ENCODE data around the gene PGBD5. TPM values are rescaled to one million over a fixed set of nuclear protein-coding genes. Genes with fewer than 3 reads are reported as not detected.

PGBD5 gene
- total and polyA plus RNA-seq, 2 donors (not counting 1 experiment from before 2014, with no cell fraction given): 0.10 to 0.17 TPM

- DNase-seq (ENCODE audit: low read depth in 2 of 2): no peak
- no peak overlapping the region for H2AFZ ChIP-seq (ENCODE audit: low read length)
- H3K9ac ChIP-seq (ENCODE audit: insufficient read depth, low read length): no peak overlapping the region
- H3K4me1 ChIP-seq (ENCODE audit: control insufficient read depth, extremely low read depth, insufficient read depth, low read length): no peaks in the 10 kb centered on the region
- TF ChIP-seq CTCF (conservative IDR thresholded peaks at IDR 0.05 in 1 of 2, IDR thresholded peaks at IDR 0.05 in 1 of 2; ENCODE audit: low read depth in 1 of 2, low read length in 2 of 2) (no peak), EZH2 (IDR thresholded peaks at IDR 0.05; ENCODE audit: low read length, missing control alignments) (no peak)
- no peak overlapping the region for H3K4me3 ChIP-seq (replicated peaks in 1 of 4; ENCODE audit: control extremely low read depth in 1 of 4, insufficient read depth in 1 of 4, low read depth in 3 of 4, low read length in 4 of 4)
- no peaks in the 10 kb centered on the region for H3K9me3 ChIP-seq (ENCODE audit: control insufficient read depth, insufficient read depth, low read depth, low read length)
- H4K20me1 ChIP-seq (ENCODE audit: control insufficient read depth, extremely low read depth, insufficient read depth, low read length): no peaks in the 10 kb centered on the region
- no peaks in the 10 kb centered on the region for H3K36me3 ChIP-seq (ENCODE audit: control insufficient read depth, insufficient read depth, low read length)
- H3K79me2 ChIP-seq (ENCODE audit: control insufficient read depth, insufficient read depth, low read length): no peaks in the 10 kb centered on the region
- no peaks in the 10 kb centered on the region for H3K27me3 ChIP-seq (ENCODE audit: control insufficient read depth, insufficient read depth, low read length)
- H3K27ac ChIP-seq (ENCODE audit: insufficient read depth, low read length): no peak overlapping the region
- no peak overlapping the region for H3K4me2 ChIP-seq (ENCODE audit: extremely low read depth, insufficient read depth, low read length)
These were observed 130.8 kb downstream of the PGBD5 start for GRCh38 chr1:230295367-230295766.

- H3K4me2 ChIP-seq (ENCODE audit: extremely low read depth, insufficient read depth, low read length): no peak overlapping the region
- no peaks in the 10 kb centered on the region for H3K4me1 ChIP-seq (ENCODE audit: control insufficient read depth, extremely low read depth, insufficient read depth, low read length)
- H3K9ac ChIP-seq (ENCODE audit: insufficient read depth, low read length): no peak overlapping the region
- H3K27ac ChIP-seq (ENCODE audit: insufficient read depth, low read length): no peak overlapping the region
- H3K79me2 ChIP-seq (ENCODE audit: control insufficient read depth, insufficient read depth, low read length): no peaks in the 10 kb centered on the region
- H3K9me3 ChIP-seq (ENCODE audit: control insufficient read depth, insufficient read depth, low read depth, low read length): no peaks in the 10 kb centered on the region
- H3K36me3 ChIP-seq (ENCODE audit: control insufficient read depth, insufficient read depth, low read length): no peaks in the 10 kb centered on the region
- H2AFZ ChIP-seq (ENCODE audit: low read length): no peak overlapping the region
- TF ChIP-seq CTCF (conservative IDR thresholded peaks at IDR 0.05 in 1 of 2, IDR thresholded peaks at IDR 0.05 in 1 of 2; ENCODE audit: low read depth in 1 of 2, low read length in 2 of 2) (no peak), EZH2 (IDR thresholded peaks at IDR 0.05; ENCODE audit: low read length, missing control alignments) (no peak)
- no peaks in the 10 kb centered on the region for H4K20me1 ChIP-seq (ENCODE audit: control insufficient read depth, extremely low read depth, insufficient read depth, low read length)
- H3K27me3 ChIP-seq (ENCODE audit: control insufficient read depth, insufficient read depth, low read length): no peaks in the 10 kb centered on the region
- DNase-seq (ENCODE audit: low read depth in 2 of 2): no peak
- H3K4me3 ChIP-seq (replicated peaks in 1 of 4; ENCODE audit: control extremely low read depth in 1 of 4, insufficient read depth in 1 of 4, low read depth in 3 of 4, low read length in 4 of 4): no peak overlapping the region
These were observed 132.8 kb downstream of the PGBD5 start for GRCh38 chr1:230293390-230293700.

GRCh38 chr1:230292689-230293389 lies 133.3 kb downstream of the PGBD5 start:
- Histone ChIP-seq H4K20me1 (ENCODE audit: control insufficient read depth, extremely low read depth, insufficient read depth, low read length) (no peaks in the 10 kb centered on the region), H3K36me3 (ENCODE audit: control insufficient read depth, insufficient read depth, low read length) (no peaks in the 10 kb centered on the region), H3K27me3 (ENCODE audit: control insufficient read depth, insufficient read depth, low read length) (no peaks in the 10 kb centered on the region), H3K4me1 (ENCODE audit: control insufficient read depth, extremely low read depth, insufficient read depth, low read length) (no peaks in the 10 kb centered on the region), H3K79me2 (ENCODE audit: control insufficient read depth, insufficient read depth, low read length) (no peaks in the 10 kb centered on the region), H2AFZ (ENCODE audit: low read length) (no peak overlapping the region), H3K27ac (ENCODE audit: insufficient read depth, low read length) (no peak overlapping the region), H3K9me3 (ENCODE audit: control insufficient read depth, insufficient read depth, low read depth, low read length) (no peaks in the 10 kb centered on the region), H3K9ac (ENCODE audit: insufficient read depth, low read length) (no peak overlapping the region), H3K4me2 (ENCODE audit: extremely low read depth, insufficient read depth, low read length) (no peak overlapping the region), H3K4me3 (replicated peaks in 1 of 4; ENCODE audit: control extremely low read depth in 1 of 4, insufficient read depth in 1 of 4, low read depth in 3 of 4, low read length in 4 of 4) (no peak overlapping the region)
- TF ChIP-seq CTCF (conservative IDR thresholded peaks at IDR 0.05 in 1 of 2, IDR thresholded peaks at IDR 0.05 in 1 of 2; ENCODE audit: low read depth in 1 of 2, low read length in 2 of 2) (no peak), EZH2 (IDR thresholded peaks at IDR 0.05; ENCODE audit: low read length, missing control alignments) (no peak)
- DNase-seq (ENCODE audit: low read depth in 2 of 2): no peak

All from fibroblast of lung (primary cell).